ENCODE results near the gene SLC10A7. TPM values are rescaled to one million over a fixed set of nuclear protein-coding genes. Genes with fewer than 3 reads are reported as not detected.

The SLC10A7 gene
- total and polyA plus RNA-seq, 2 donors, result 4.9 to 10.7 TPM

DNA sequence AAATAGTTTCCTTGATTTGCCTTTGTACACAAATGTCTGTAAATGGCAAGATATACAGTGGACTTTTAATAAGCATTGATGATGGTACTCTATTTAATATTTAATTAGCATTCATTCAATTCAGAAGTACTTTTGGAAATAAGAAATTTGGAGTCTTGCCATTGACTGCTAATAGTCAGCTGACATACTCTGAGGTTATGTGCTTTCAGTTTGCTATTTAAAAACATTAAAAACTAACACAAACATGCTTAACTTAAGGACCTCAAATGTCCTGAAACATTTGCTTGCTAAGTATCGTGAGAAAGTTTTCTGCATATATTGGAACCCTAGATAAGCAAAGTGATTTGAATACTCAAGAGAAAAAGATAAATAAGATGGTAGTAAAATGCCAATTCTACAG, 242.8 kb downstream of the SLC10A7 start:
- H3K36me3 ChIP-seq (ENCODE audit: control insufficient read depth in 2 of 2, insufficient read depth in 2 of 2, low read length in 1 of 2), result no peaks in the 10 kb centered on the region
- no peak for DNase-seq (ENCODE audit: low read depth in 6 of 9, low spot score in 9 of 9)
- WGBS, result 96% methylated on average over 1 of the region's 1 CpG
- no peaks in the 10 kb centered on the region for H3K9me3 ChIP-seq (ENCODE audit: control insufficient read depth in 2 of 2, insufficient read depth in 1 of 2, low read length in 1 of 2)
- H3K27ac ChIP-seq (ENCODE audit: low read depth in 1 of 2, low read length in 1 of 2), result no peak overlapping the region
- no peaks in the 10 kb centered on the region for H3K27me3 ChIP-seq (ENCODE audit: control insufficient read depth in 2 of 2, insufficient read depth in 1 of 2, low read length in 1 of 2)
- H3K4me3 ChIP-seq (ENCODE audit: low read length in 2 of 2), result no peak overlapping the region
- no peaks in the 10 kb centered on the region for H3K4me1 ChIP-seq (ENCODE audit: control insufficient read depth in 2 of 2, insufficient read depth in 2 of 2, low read length in 2 of 2)

- Histone ChIP-seq H3K27me3 (ENCODE audit: control insufficient read depth in 2 of 2, insufficient read depth in 1 of 2, low read length in 1 of 2) (no peaks in the 10 kb centered on the region), H3K27ac (ENCODE audit: low read depth in 1 of 2, low read length in 1 of 2) (no peak overlapping the region), H3K4me1 (ENCODE audit: control insufficient read depth in 2 of 2, insufficient read depth in 2 of 2, low read length in 2 of 2) (no peaks in the 10 kb centered on the region), H3K9me3 (ENCODE audit: control insufficient read depth in 2 of 2, insufficient read depth in 1 of 2, low read length in 1 of 2) (no peaks in the 10 kb centered on the region), H3K4me3 (ENCODE audit: low read length in 2 of 2) (no peak overlapping the region), H3K36me3 (ENCODE audit: control insufficient read depth in 2 of 2, insufficient read depth in 2 of 2, low read length in 1 of 2) (no peaks in the 10 kb centered on the region)
- no peak for DNase-seq (ENCODE audit: low read depth in 6 of 9, low spot score in 9 of 9)
Measured at GRCh38 chr4:146275370-146275769, 246.4 kb downstream of the SLC10A7 start.

GRCh38 chr4:146274774-146275173, 247.0 kb downstream of the SLC10A7 start:
- no peaks in the 10 kb centered on the region for H3K9me3 ChIP-seq (ENCODE audit: control insufficient read depth in 2 of 2, insufficient read depth in 1 of 2, low read length in 1 of 2)
- 99% methylated on average over 1 of the region's 1 CpG for WGBS
- H3K4me3 ChIP-seq (ENCODE audit: low read length in 2 of 2), result no peak overlapping the region

GRCh38 chr4:146273204-146273901, 248.4 kb downstream of the SLC10A7 start:
- no peaks in the 10 kb centered on the region for H3K27me3 ChIP-seq (ENCODE audit: control insufficient read depth in 2 of 2, insufficient read depth in 1 of 2, low read length in 1 of 2)
- no peaks in the 10 kb centered on the region for H3K9me3 ChIP-seq (ENCODE audit: control insufficient read depth in 2 of 2, insufficient read depth in 1 of 2, low read length in 1 of 2)
- no peaks in the 10 kb centered on the region for H3K4me1 ChIP-seq (ENCODE audit: control insufficient read depth in 2 of 2, insufficient read depth in 2 of 2, low read length in 2 of 2)
- WGBS, result 94% methylated on average over 5 of the region's 5 CpGs
- no peak for DNase-seq (ENCODE audit: low read depth in 6 of 9, low spot score in 9 of 9)
- no peaks in the 10 kb centered on the region for H3K36me3 ChIP-seq (ENCODE audit: control insufficient read depth in 2 of 2, insufficient read depth in 2 of 2, low read length in 1 of 2)
- no peak overlapping the region for H3K4me3 ChIP-seq (ENCODE audit: low read length in 2 of 2)
- H3K27ac ChIP-seq (ENCODE audit: low read depth in 1 of 2, low read length in 1 of 2), result no peak overlapping the region

More at GRCh38 chr4:146274774-146275173, 247.0 kb downstream of the SLC10A7 start:
- DNase-seq (ENCODE audit: low read depth in 6 of 9, low spot score in 9 of 9), result no peak
- no peaks in the 10 kb centered on the region for H3K4me1 ChIP-seq (ENCODE audit: control insufficient read depth in 2 of 2, insufficient read depth in 2 of 2, low read length in 2 of 2)
- H3K36me3 ChIP-seq (ENCODE audit: control insufficient read depth in 2 of 2, insufficient read depth in 2 of 2, low read length in 1 of 2), result no peaks in the 10 kb centered on the region
- H3K27me3 ChIP-seq (ENCODE audit: control insufficient read depth in 2 of 2, insufficient read depth in 1 of 2, low read length in 1 of 2), result no peaks in the 10 kb centered on the region
- H3K27ac ChIP-seq (ENCODE audit: low read depth in 1 of 2, low read length in 1 of 2), result no peak overlapping the region

DNA sequence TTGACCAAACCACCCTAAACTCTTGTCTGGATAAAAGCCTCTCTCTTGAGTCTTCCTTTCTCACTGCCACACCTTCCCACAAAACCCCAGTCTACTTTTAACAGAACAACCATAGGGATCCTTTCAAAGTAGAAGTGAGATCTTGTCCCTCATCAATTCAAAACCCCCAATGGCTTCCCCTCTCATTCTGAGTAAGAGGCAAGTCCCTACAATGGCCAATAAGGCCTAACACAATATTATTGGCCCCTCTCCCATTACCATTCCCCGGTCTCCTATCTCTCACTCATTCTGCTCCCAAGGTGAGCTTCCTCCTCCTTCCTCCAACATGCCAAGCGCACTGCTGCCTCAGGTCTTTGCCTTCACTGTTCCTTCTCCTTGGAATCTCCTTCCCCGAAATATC, 250.3 kb downstream of the SLC10A7 start:
- H3K9me3 ChIP-seq (ENCODE audit: control insufficient read depth in 2 of 2, insufficient read depth in 1 of 2, low read length in 1 of 2), result no peaks in the 10 kb centered on the region
- H3K4me3 ChIP-seq (ENCODE audit: low read length in 2 of 2), result no peak overlapping the region
- H3K27me3 ChIP-seq (ENCODE audit: control insufficient read depth in 2 of 2, insufficient read depth in 1 of 2, low read length in 1 of 2), result no peaks in the 10 kb centered on the region
- no peak for DNase-seq (ENCODE audit: low read depth in 6 of 9, low spot score in 9 of 9)
- no peaks in the 10 kb centered on the region for H3K36me3 ChIP-seq (ENCODE audit: control insufficient read depth in 2 of 2, insufficient read depth in 2 of 2, low read length in 1 of 2)
- no peaks in the 10 kb centered on the region for H3K4me1 ChIP-seq (ENCODE audit: control insufficient read depth in 2 of 2, insufficient read depth in 2 of 2, low read length in 2 of 2)
- no peak overlapping the region for H3K27ac ChIP-seq (ENCODE audit: low read depth in 1 of 2, low read length in 1 of 2)
- 98% methylated on average over 3 of the region's 3 CpGs for whole genome bisulfite sequencing

- 92% methylated on average over 2 of the region's 2 CpGs for WGBS
- no peak overlapping the region for H3K27ac ChIP-seq (ENCODE audit: low read depth in 1 of 2, low read length in 1 of 2)
- no peak overlapping the region for H3K4me3 ChIP-seq (ENCODE audit: low read length in 2 of 2)
- no peaks in the 10 kb centered on the region for H3K9me3 ChIP-seq (ENCODE audit: control insufficient read depth in 2 of 2, insufficient read depth in 1 of 2, low read length in 1 of 2)
- no peaks in the 10 kb centered on the region for H3K27me3 ChIP-seq (ENCODE audit: control insufficient read depth in 2 of 2, insufficient read depth in 1 of 2, low read length in 1 of 2)
- H3K36me3 ChIP-seq (ENCODE audit: control insufficient read depth in 2 of 2, insufficient read depth in 2 of 2, low read length in 1 of 2), result no peaks in the 10 kb centered on the region
- no peaks in the 10 kb centered on the region for H3K4me1 ChIP-seq (ENCODE audit: control insufficient read depth in 2 of 2, insufficient read depth in 2 of 2, low read length in 2 of 2)
- DNase-seq (ENCODE audit: low read depth in 6 of 9, low spot score in 9 of 9), result no peak
Measured at GRCh38 chr4:146269228-146269653, 252.5 kb downstream of the SLC10A7 start.

DNA sequence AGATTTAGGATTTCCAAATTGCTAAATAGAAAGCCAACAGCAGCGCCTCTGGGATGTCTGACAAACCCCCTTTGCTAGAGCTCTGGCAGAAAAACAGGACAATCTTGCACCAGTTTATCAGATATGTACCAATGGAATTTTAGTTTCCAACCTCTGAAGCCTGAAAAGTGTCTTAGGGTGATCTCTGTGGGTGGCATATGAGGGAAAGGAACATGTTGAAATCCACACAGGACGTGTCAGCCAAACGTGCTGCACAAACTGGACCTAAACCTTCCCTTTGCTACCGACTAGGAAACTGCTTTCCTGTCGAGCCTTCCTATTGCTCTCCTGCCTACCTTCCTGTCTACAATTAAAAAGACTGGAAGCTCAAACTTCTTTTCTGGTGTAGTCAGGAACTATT, 253.9 kb downstream of the SLC10A7 start:
- Histone ChIP-seq H3K36me3 (ENCODE audit: control insufficient read depth in 2 of 2, insufficient read depth in 2 of 2, low read length in 1 of 2) (no peaks in the 10 kb centered on the region), H3K4me1 (ENCODE audit: control insufficient read depth in 2 of 2, insufficient read depth in 2 of 2, low read length in 2 of 2) (no peaks in the 10 kb centered on the region), H3K27ac (ENCODE audit: low read depth in 1 of 2, low read length in 1 of 2) (no peak overlapping the region), H3K27me3 (ENCODE audit: control insufficient read depth in 2 of 2, insufficient read depth in 1 of 2, low read length in 1 of 2) (no peaks in the 10 kb centered on the region), H3K4me3 (ENCODE audit: low read length in 2 of 2) (no peak overlapping the region), H3K9me3 (ENCODE audit: control insufficient read depth in 2 of 2, insufficient read depth in 1 of 2, low read length in 1 of 2) (no peaks in the 10 kb centered on the region)
- WGBS, result 80% methylated on average over 5 of the region's 5 CpGs
- DNase-seq (ENCODE audit: low read depth in 6 of 9, low spot score in 9 of 9), result no peak

- WGBS, result 95% methylated on average over 2 of the region's 2 CpGs
- H3K36me3 ChIP-seq (ENCODE audit: control insufficient read depth in 2 of 2, insufficient read depth in 2 of 2, low read length in 1 of 2), result no peaks in the 10 kb centered on the region
- H3K27ac ChIP-seq (ENCODE audit: low read depth in 1 of 2, low read length in 1 of 2), result no peak overlapping the region
- H3K4me1 ChIP-seq (ENCODE audit: control insufficient read depth in 2 of 2, insufficient read depth in 2 of 2, low read length in 2 of 2), result no peaks in the 10 kb centered on the region
- H3K27me3 ChIP-seq (ENCODE audit: control insufficient read depth in 2 of 2, insufficient read depth in 1 of 2, low read length in 1 of 2), result no peaks in the 10 kb centered on the region
- no peak overlapping the region for H3K4me3 ChIP-seq (ENCODE audit: low read length in 2 of 2)
- H3K9me3 ChIP-seq (ENCODE audit: control insufficient read depth in 2 of 2, insufficient read depth in 1 of 2, low read length in 1 of 2), result no peaks in the 10 kb centered on the region
- DNase-seq (ENCODE audit: low read depth in 6 of 9, low spot score in 9 of 9), result no peak
Measured at GRCh38 chr4:146265950-146266490, 255.7 kb downstream of the SLC10A7 start.

- Histone ChIP-seq H3K4me3 (ENCODE audit: low read length in 2 of 2) (no peak overlapping the region), H3K36me3 (ENCODE audit: control insufficient read depth in 2 of 2, insufficient read depth in 2 of 2, low read length in 1 of 2) (no peaks in the 10 kb centered on the region), H3K27me3 (ENCODE audit: control insufficient read depth in 2 of 2, insufficient read depth in 1 of 2, low read length in 1 of 2) (no peaks in the 10 kb centered on the region), H3K9me3 (ENCODE audit: control insufficient read depth in 2 of 2, insufficient read depth in 1 of 2, low read length in 1 of 2) (no peaks in the 10 kb centered on the region), H3K27ac (ENCODE audit: low read depth in 1 of 2, low read length in 1 of 2) (no peak overlapping the region), H3K4me1 (ENCODE audit: control insufficient read depth in 2 of 2, insufficient read depth in 2 of 2, low read length in 2 of 2) (no peaks in the 10 kb centered on the region)
- no peak for DNase-seq (ENCODE audit: low read depth in 6 of 9, low spot score in 9 of 9)
Measured at GRCh38 chr4:146263793-146264192, 257.9 kb downstream of the SLC10A7 start.

All from thymus (tissue), 11 donors.